ENCODE measurements around the gene NANOS2.
"Not testable (repeated sequence)": the region's sequence is repeated elsewhere in the genome, so short reads cannot be mapped to it uniquely, and the experiment has no call there.

Gene NANOS2

DNA sequence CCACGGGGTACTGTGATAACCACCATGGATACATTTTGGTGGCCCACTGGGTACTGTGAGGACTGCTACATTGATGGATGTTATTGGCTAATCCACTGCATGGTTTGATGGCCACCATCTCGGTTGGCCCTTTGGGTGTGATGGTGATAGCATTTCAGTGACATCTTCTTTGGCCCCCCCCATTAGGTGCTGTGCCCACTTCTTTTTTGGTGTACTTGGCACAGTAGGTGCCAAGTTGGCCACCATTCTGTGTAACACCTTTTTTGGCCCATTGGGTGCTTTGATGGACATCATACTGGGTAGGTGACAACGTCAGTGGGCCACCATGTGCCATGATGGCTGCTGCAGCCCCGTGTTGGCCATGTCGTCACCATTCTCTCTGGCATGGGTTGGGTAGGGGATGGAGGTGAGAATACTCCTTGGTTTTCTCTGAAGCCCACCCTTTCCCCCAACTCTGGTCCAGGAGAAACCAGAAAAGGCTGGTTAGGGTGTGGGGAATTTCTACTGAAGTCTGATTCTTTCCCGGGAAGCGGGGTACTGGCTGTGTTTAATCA is 41.3 kb downstream of the NANOS2 start:
- no peak for DNase-seq

DNA sequence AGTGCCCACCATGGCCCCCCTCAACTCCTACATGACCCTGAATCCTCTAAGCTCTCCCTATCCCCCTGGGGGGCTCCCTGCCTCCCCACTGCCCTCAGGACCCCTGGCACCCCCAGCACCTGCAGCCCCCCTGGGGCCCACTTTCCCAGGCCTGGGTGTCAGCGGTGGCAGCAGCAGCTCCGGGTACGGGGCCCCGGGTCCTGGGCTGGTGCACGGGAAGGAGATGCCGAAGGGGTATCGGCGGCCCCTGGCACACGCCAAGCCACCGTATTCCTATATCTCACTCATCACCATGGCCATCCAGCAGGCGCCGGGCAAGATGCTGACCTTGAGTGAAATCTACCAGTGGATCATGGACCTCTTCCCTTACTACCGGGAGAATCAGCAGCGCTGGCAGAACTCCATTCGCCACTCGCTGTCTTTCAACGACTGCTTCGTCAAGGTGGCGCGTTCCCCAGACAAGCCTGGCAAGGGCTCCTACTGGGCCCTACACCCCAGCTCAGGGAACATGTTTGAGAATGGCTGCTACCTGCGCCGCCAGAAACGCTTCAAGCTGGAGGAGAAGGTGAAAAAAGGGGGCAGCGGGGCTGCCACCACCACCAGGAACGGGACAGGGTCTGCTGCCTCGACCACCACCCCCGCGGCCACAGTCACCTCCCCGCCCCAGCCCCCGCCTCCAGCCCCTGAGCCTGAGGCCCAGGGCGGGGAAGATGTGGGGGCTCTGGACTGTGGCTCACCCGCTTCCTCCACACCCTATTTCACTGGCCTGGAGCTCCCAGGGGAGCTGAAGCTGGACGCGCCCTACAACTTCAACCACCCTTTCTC is 42.3 kb downstream of the NANOS2 start:
- DNase-seq: no peak

DNA sequence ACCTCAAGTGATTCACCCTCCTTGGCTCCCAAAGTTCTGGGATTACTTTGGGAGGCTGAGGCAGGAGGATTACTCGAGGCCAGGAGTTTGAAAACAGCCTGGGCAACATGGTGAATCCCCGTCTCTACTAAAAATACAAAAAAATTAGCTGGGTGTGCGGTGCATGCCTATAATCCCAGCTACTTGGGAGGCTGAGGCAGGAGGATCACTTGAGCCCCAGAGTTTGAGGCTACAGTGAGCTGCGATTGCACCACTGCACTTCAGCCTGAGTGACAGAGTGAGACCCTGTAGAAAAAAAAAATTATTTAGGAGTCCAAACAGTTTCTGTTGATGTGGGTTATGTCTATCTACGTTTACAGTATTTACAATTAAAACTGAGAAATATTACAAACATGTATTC is 43.8 kb downstream of the NANOS2 start:
- DNase-seq: no peak

DNA sequence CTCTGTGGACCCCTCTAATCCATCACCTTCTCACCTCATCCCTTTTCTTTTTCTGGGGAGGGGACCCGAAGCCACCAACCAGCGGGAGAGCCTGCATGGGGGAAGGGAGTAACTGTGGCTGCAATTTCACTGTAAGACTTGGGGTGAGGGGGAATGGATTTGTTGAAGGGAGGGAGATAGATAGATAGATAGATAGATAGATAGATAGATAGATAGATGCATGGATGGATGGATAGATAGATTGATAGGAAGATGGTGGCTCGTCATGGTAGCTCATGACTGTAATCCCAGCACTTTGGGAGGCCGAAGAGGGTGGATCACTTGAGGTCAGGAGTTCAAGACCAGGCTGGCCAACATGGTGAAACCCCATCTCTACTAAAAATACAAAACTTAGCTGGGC is 47.3 kb downstream of the NANOS2 start:
- DNase-seq: not testable (repeated sequence)

DNA sequence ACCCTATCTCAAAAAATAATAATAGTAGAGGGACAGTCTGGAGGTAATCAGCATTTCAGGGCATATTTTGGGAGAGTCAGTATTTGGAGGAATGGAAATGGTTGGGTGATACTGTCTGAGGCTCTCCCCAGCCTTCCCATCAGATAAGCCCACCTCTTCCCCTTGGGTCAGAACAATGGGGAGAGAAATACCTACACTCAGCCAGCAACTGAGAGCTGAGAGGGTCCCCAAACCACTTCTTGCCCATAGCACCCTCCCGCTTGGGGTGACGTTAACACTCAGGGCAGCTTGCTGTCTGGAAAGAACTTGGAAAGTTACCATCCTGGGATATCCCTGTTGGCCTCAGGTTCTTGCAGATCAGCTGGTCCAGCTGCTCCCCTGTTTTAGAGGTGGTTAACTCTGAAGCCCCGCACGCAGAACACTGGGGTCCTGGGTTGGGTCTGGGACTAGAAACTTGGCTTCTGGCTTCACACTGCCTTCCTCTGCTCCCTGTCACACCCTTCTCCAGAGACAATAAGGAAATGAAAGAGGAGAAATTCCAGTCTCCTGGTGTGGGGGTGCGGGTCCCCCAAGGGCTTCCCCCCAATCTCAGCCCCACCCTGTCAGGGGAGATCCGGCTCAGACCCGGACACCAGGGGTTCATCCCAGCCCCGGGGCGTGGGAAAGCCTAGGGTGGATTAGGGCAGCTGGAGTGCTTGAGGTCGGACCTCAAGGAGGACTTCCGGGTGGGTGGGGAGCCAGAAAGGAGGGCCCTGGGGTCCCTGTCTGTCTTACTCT is 48.0 kb downstream of the NANOS2 start:
- DNase-seq: no peak

DNA sequence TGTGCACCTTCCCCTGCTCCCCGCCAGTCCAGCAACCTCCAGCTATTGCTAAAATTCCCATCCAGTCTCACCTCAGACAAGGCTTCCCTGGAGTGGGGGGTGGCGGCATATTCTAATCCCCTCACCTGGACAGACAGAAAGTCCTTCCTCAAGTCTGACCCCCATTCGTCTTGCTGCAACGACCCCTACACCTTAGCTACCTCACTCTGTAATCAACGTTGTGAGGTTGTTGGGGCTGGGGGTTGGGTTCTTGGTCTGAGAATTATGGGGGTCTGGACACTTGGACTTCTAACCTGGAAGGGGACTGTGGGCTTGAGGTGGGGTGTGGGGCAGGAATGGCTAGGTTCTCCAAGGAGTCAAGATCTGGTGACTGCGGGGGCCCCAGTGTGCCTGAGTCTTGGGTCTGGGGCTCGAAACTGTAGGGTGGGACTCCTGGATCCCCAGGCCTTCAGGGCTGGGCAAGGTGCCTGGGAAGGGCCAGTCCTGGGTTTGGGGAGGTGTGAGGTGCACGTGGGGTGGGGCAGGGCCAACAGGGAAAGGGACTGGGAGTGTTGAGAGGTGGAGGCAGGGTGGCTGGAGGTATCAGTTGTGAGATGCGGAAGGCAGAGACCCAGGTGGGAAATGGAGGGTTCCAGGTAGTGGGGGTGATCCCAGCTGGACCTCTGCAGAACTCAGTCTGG is 49.2 kb downstream of the NANOS2 start:
- DNase-seq: no peak

DNA sequence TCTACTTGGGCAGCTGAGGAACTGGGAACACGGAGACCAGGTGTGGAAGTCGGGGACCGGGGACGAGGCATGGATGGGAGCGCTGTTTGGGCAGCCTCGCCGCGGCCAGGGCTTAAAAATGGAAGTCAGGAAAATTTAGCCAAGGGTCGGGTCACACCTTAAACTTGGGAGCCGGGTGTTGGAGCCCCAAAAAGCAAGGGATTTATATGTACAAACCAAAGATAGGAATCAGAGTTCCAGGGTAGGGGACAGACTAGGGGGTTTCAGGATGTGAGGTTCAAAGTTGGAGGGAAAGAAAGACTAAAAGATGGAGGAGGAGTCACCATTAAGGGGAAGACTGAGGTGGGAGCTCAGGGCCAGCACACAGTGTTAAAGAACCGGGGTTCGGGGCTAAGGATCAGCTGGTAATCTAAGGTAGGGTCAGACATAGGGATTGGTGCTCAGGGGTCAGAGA is 49.9 kb downstream of the NANOS2 start:
- DNase-seq: no peak

DNA sequence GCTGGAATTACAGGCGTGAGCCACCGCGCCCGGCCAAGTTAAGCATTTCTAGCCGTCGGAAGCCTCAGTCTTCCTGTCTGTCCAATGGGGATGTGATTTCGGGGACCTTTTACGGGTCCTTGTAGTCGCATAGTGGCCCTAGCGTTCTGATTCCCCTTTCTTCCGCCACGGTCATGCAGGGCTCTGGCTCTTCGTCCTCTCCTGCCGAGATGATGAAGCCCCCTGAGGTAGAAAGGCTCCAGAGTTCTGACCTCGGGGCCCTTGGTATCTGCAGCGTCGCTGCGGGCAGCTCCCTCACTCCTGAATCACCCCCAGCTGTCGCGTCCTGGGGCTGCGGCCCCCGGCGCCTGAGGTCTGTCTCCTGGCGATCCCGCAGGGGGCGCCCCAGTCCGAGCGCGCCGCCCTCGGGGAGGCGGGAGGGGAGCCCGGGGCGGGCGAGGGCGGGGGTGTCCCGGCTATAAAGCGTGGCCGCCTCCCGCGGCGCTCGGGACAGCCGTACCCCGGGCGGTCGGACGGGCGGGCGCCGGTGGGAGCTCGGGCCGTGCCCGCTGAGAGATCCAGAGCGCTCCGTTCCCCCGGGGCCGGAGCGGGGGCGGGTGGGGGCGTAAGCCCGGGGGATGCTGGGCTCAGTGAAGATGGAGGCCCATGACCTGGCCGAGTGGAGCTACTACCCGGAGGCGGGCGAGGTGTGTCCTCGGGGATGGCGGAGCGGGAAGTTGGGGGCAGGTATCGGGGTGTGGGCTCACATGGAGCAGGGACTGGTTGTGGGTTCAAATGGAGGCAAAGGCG is 50.5 kb downstream of the NANOS2 start, which contains the start of gene FOXA3:
Gene FOXA3 (plus strand): TSS at position 487 of the 789 bp plus-strand sequence. CDS start 131 bp downstream, at position 618.
- no peak for DNase-seq

DNA sequence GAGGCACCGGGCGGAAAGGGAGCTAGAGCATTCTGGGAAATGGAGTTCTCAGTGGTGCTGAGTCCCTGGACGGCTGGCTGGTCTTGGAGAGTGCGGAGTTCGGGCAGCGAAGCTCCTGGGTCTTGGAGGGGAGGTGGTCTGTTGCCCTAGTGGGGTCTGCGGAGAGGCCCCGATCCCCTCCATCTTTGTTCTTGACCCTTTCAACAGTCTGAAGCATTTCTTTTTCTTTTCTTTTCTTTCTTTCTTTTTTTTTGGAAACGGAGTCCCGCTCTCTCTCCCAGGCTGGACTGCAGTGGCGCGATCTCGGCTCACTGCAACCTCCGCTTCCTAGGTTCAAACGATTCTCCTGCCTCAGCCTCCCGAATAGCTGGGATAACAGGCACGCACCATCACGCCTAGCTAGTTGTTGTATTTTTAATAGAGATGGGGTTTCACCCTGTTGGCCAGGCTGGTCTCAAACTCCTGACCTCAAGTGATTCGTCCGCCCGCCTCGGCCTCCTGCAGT is 51.2 kb downstream of the NANOS2 start:
- no peak for DNase-seq

Measured in GF-D8 (cell line).